OCI-LY3 (cell line): ENCODE measurements around the gene PFKFB3.

Experiments
- EZH2phosphoT487 ChIP-seq: fragments of 200-600 bp; shearing (Covaris generic); IDR thresholded peaks from 2 replicates; pipeline ENCODE4 v1.6.1; 2018; ENCODE audit warnings: antibody characterized with exemption, mixed run types, low read depth
- TF ChIP-seq, protein P1 (sequence below): fragments of 200-600, 300-600 bp; sonication (generic); IDR thresholded peaks from 2 replicates; pipeline ENCODE4 v1.5.1; 2014; ENCODE audit warnings: antibody characterized with exemption, low read length, low read depth

- TF ChIP-seq, protein P1, sequence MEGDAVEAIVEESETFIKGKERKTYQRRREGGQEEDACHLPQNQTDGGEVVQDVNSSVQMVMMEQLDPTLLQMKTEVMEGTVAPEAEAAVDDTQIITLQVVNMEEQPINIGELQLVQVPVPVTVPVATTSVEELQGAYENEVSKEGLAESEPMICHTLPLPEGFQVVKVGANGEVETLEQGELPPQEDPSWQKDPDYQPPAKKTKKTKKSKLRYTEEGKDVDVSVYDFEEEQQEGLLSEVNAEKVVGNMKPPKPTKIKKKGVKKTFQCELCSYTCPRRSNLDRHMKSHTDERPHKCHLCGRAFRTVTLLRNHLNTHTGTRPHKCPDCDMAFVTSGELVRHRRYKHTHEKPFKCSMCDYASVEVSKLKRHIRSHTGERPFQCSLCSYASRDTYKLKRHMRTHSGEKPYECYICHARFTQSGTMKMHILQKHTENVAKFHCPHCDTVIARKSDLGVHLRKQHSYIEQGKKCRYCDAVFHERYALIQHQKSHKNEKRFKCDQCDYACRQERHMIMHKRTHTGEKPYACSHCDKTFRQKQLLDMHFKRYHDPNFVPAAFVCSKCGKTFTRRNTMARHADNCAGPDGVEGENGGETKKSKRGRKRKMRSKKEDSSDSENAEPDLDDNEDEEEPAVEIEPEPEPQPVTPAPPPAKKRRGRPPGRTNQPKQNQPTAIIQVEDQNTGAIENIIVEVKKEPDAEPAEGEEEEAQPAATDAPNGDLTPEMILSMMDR: no peak
- TF ChIP-seq EZH2phosphoT487: no peak
Measured at GRCh38 chr10:6161921-6162320, 40.8 kb upstream of the PFKFB3 start.
